Peyer's patch (tissue), 4 donors: ENCODE data around the gene CCDC201. TPM values are rescaled to one million over a fixed set of nuclear protein-coding genes. Genes with fewer than 3 reads are reported as not detected.

Experiments used
- DNase-seq, 3 donors: peaks; one replicate each; pipeline ENCODE4 v3.0.0-alpha.2; 2017 to 2019
- H3K27ac ChIP-seq, 4 donors: fragments of 200-600 bp; sonication (generic); one replicate each; pipeline ENCODE4 v1.5.1; 2016 to 2019
- H3K27me3 ChIP-seq, 2 donors: fragments of 200-600 bp; sonication (generic); one replicate each; pipeline ENCODE4 v1.5.1; 2019
- H3K36me3 ChIP-seq, 3 donors: fragments of 200-600 bp; sonication (generic); one replicate each; pipeline ENCODE4 v1.5.1; 2016 to 2019
- H3K4me1 ChIP-seq, 4 donors: fragments of 200-600 bp; sonication (generic); one replicate each; pipeline ENCODE4 v1.5.1; 2016 to 2019
- H3K4me3 ChIP-seq, 4 donors: fragments of 200-600 bp; sonication (generic); 1 replicate in 3 of 4; 2 replicates in 1 of 4; pipeline ENCODE4 v1.5.1; 2016 to 2019; ENCODE audit warnings: mild to moderate bottlenecking in 1 of 4
- H3K9me3 ChIP-seq, 4 donors: fragments of 200-600 bp; sonication (generic); one replicate each; pipeline ENCODE4 v1.5.1; 2016 to 2019; ENCODE audit warnings: mild to moderate bottlenecking in 1 of 4
- POLR2A ChIP-seq, 2 donors: fragments of 450-650 bp; IDR thresholded peaks; one replicate each; pipeline ENCODE4 v1.5.1; 2017; ENCODE audit warnings: antibody characterized with exemption in 2 of 2, mild to moderate bottlenecking in 2 of 2, moderate library complexity in 2 of 2
- total RNA-seq, 4 donors: library from RNA; depleted of rRNA; stranded (reverse); fragments of >200 nt; gene quantifications; one replicate each; pipeline ENCODE4 v1.1.0, GENCODE V29; 2016
- TF ChIP-seq, protein P1 (sequence below), 6 experiments: fragments of 450-650 bp in 4 of 6; fragments of 200-600 bp in 2 of 6; sonication (generic) in 1 of 6; IDR thresholded peaks; one replicate each; pipeline ENCODE4 v1.5.1; 2017 to 2019; ENCODE audit warnings: antibody characterized with exemption in 6 of 6, mild to moderate bottlenecking in 3 of 6, moderate library complexity in 1 of 6

The CCDC201 gene, protein sequence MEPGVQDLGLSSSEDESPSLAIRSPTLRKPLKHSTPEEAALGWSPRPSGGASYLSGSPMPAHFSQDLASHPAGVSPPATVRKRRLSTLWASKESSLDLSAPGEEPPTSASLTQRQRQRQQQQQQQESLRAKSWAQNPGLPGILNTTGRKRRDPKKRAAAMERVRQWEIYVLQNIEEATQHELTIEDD
- total RNA-seq: not detected

DNA sequence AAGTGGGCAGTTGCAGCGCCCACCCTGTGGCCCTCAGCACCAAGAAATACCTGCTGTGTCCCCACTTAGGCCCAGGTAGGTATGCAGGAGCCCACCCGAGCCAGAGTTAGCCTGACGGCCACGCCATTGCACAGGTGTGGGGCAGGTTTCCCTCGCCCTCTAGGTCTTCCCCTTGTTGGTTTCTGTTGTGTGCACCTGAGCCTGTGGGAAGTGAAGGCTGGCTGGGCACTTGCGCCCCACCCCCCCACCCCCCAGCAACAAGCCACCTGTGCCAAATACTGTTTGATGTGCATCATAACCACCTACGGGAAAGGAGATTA is at the start of gene CCDC201:
Gene CCDC201 (minus strand): TSS at position 48 of the 320 bp plus-strand sequence. CDS start 75 bp downstream, outside the sequence.
- no peak for TF ChIP-seq POLR2A (IDR thresholded peaks at IDR 0.05)
- TF ChIP-seq, protein P1, sequence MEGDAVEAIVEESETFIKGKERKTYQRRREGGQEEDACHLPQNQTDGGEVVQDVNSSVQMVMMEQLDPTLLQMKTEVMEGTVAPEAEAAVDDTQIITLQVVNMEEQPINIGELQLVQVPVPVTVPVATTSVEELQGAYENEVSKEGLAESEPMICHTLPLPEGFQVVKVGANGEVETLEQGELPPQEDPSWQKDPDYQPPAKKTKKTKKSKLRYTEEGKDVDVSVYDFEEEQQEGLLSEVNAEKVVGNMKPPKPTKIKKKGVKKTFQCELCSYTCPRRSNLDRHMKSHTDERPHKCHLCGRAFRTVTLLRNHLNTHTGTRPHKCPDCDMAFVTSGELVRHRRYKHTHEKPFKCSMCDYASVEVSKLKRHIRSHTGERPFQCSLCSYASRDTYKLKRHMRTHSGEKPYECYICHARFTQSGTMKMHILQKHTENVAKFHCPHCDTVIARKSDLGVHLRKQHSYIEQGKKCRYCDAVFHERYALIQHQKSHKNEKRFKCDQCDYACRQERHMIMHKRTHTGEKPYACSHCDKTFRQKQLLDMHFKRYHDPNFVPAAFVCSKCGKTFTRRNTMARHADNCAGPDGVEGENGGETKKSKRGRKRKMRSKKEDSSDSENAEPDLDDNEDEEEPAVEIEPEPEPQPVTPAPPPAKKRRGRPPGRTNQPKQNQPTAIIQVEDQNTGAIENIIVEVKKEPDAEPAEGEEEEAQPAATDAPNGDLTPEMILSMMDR (IDR thresholded peaks at IDR 0.05): no peak
- Histone ChIP-seq H3K9me3 (peaks cover 0 to 1% (median 0%) of the 10 kb centered on the region in 4 donors), H3K27me3 (no peaks in the 10 kb centered on the region), H3K4me3 (no peak within 1 kb of the TSS), H3K27ac (no peak within 1 kb of the TSS), H3K36me3 (no peaks in the 10 kb centered on the region), H3K4me1 (no peaks in the 10 kb centered on the region)
- DNase-seq: no peak

DNA sequence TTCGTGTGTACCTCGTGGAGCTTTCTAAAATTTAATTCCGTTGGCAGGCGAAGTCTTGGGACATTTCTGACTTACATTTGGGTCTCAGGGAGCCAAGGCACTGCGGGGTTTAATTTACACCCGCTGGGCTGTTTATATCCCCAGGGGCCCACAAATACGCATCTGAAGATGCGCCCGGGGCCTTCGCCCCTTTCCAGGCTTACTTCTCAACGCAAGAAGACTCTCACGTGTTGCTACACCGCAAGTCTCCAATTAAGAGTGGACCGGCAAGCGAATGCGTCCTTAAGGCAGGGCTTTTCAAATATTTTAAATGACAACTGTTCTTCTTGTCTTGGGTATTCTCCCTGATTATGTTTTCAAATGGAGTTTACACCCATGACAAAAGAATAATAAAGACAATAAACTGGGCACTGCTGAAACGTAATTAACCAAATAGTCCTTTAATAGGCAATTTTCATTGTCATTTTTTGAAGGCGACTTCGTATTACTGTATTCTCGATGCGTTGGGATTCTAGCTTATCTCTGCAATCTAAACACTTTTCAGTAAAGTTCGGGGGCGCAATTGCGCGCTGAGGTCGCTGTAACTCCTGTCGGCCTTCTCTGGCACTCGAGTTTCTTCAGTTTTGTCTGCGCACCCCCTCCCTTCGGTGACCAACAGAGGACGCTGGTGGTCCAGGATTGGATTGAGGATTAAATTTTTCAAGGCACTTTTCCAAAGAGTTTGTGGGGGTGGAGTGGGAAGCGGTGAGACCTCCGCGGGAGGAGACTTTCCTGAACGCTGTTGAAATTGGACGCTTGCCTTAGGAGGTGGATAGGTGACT is 49.0 kb upstream of the CCDC201 start:
- peak in 1 of 3 donors; percentile 66 for DNase-seq
- H3K36me3 ChIP-seq: no peaks in the 10 kb centered on the region
- H3K4me1 ChIP-seq: peaks cover 0 to 38% (median 4%) of the 10 kb centered on the region in 4 donors
- no peak for TF ChIP-seq POLR2A (IDR thresholded peaks at IDR 0.05)
- TF ChIP-seq, protein P1 (IDR thresholded peaks at IDR 0.05): peak in 5 of 6 experiments; percentile 37 to 67 (median 56)
- H3K27ac ChIP-seq: peak overlapping the region; percentile 38 to 67 (median 62)
- H3K9me3 ChIP-seq: no peaks in the 10 kb centered on the region
- no peaks in the 10 kb centered on the region for H3K27me3 ChIP-seq
- peak overlapping the region in 3 of 4 donors; percentile 43 to 62 (median 55) for H3K4me3 ChIP-seq

DNA sequence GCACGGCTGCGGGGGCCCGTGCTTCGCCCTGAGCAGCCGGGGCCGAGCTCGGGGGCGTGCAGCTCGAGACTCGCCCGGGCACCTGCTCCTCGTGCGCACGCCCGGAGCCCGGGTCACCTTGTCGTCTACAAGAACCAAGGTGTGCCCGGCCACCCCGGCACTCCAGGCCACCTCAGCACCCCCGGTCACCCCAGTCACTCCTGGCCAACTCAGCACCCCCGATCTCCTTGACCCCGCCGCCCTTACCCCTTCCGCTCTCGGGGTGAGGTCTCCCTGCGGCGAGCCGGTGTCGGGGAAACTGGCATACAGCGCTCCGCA is 48.5 kb upstream of the CCDC201 start:
- Histone ChIP-seq H3K9me3 (no peaks in the 10 kb centered on the region), H3K36me3 (no peaks in the 10 kb centered on the region), H3K27ac (peak overlapping the region; percentile 3 to 67 (median 62)), H3K4me1 (peaks cover 0 to 38% (median 4%) of the 10 kb centered on the region in 4 donors), H3K27me3 (no peaks in the 10 kb centered on the region), H3K4me3 (peak overlapping the region; percentile 40 to 62 (median 49))
- no peak for DNase-seq
- TF ChIP-seq, protein P1 (IDR thresholded peaks at IDR 0.05): no peak
- no peak for TF ChIP-seq POLR2A (IDR thresholded peaks at IDR 0.05)

DNA sequence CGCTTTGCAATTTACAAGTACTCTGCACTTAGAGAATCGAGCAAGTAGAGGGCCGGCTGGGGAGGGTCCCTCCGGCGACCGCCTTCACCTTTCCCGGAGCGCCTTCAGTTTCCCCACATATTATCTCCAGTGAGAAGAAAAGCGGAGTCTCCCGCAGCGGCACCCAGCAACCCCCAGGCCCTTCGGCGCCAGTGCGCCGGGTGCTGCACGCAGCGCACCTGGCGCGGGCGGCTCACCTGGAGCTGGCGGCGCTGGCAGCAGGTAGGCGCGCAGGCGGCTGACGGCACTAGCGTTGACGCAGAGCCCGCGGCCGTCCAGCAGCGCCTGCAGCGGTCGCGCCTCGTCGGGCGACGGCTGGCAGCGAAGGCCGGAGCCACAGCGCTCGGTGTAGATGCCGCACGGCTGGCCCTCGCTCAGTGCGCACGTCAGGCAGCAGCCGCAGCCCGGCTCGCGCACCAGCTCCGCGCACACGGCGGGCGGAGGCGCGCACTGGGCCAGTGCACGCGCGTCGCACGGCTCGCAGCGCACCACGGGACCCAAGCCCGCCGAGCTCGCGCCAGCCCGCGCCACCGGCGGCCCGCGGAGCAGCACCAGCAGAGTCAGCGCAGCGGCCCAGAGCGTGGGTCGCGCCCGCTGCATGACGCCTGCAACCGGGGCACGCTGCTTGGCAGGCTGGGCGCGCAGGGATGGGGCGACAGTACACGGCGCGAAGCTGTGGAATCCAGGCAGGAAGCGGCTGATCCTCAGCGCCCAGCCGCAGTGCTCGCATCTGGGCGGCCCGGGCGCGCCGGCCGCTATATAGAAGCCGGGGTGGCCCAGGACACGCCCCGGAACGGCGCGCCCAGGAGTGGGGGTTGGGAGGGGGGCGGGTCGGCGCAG is 47.9 kb upstream of the CCDC201 start, which contains the start of gene IGFBP3:
Gene IGFBP3 (minus strand): TSS at position 771 of the 879 bp plus-strand sequence. CDS start 132 bp downstream, at position 639.
- Histone ChIP-seq H3K4me3 (peak within 1 kb of the TSS; percentile 40 to 62 (median 49)), H3K27ac (peak within 1 kb of the TSS; percentile 3 to 67 (median 62)), H3K4me1 (peaks cover 0 to 38% (median 4%) of the 10 kb centered on the region in 4 donors), H3K9me3 (no peaks in the 10 kb centered on the region), H3K27me3 (no peaks in the 10 kb centered on the region), H3K36me3 (no peaks in the 10 kb centered on the region)
- DNase-seq: peak in 2 of 3 donors; percentile 57 to 64
- TF ChIP-seq POLR2A (IDR thresholded peaks at IDR 0.05): peak in 1 of 2 donors; percentile 19
- TF ChIP-seq, protein P1 (IDR thresholded peaks at IDR 0.05): peak in 1 of 6 experiments; percentile 8

DNA sequence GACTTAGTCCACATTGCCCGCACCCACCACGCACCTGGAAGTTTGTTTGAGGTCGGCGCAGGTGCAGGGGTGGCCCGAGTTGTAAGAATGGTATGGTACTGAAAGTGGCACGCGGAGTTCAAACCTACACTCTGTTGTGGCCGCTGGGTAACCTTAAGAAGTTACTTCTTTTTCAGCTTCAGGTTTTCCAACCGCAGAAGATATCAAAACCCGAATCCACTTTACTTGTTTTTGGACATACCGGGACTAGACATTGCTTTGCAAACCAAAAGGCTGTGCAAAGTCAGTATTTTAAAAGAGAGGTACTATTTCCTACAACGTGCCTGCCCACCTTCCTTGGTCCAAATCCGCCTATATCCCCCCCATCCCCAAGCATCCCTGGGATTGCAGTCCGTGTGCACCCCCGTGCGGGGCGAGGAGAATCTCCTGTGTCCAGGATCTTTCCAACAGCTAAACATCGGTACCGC is 47.1 kb upstream of the CCDC201 start:
- Histone ChIP-seq H3K4me3 (peak overlapping the region; percentile 40 to 62 (median 49)), H3K9me3 (no peaks in the 10 kb centered on the region), H3K27me3 (no peaks in the 10 kb centered on the region), H3K27ac (no peak overlapping the region), H3K36me3 (no peaks in the 10 kb centered on the region), H3K4me1 (peaks cover 0 to 38% (median 4%) of the 10 kb centered on the region in 4 donors)
- no peak for DNase-seq
- TF ChIP-seq, protein P1 (IDR thresholded peaks at IDR 0.05): no peak
- TF ChIP-seq POLR2A (IDR thresholded peaks at IDR 0.05): no peak
